PC-9 (cell line): Measurements from ENCODE around the gene PAX7. TPM values are rescaled to one million over a fixed set of nuclear protein-coding genes. Genes with fewer than 3 reads are reported as not detected.

ENCODE experiments used
- BruUV-seq: library from RNA; stranded (reverse); fragments of 400-500 nt; replicated peaks from 2 replicates; lab custom pipeline; 2021; lab: Mats Ljungman, UMichigan
- CTCF ChIA-PET: fragments of 300-600 bp; sonication (Branson Sonifier 250); formaldehyde crosslinking; loops from one replicate; lab custom pipeline; 2022; ENCODE audit warnings: antibody characterized with exemption; lab: Charles Lee
- POLR2A ChIA-PET: fragments of 300-600 bp; sonication (Branson Sonifier 250); formaldehyde crosslinking; loops from one replicate; lab custom pipeline; 2022; ENCODE audit warnings: antibody characterized with exemption; ENCODE audit not compliant: unreplicated experiment; lab: Charles Lee
- DNase-seq, 2 experiments: peaks; one replicate each; pipeline versions ENCODE4 v3.0.0 to v3.0.0-alpha.2; 2015 to 2022; ENCODE audit warnings: mixed read lengths in 1 of 2
- H2AFZ ChIP-seq: fragments of 200-600 bp; sonication (generic); 2 replicates; pipeline ENCODE4 v1.8.1; 2017; ENCODE audit warnings: antibody characterized with exemption
- H3F3A ChIP-seq: fragments of 200-600 bp; sonication (generic); 2 replicates; pipeline ENCODE4 v1.8.1; 2017; ENCODE audit warnings: antibody characterized with exemption, mild to moderate bottlenecking, low read depth; ENCODE audit not compliant: insufficient read depth
- H3K27ac ChIP-seq: fragments of 200-600 bp; sonication (generic); 2 replicates; pipeline ENCODE4 v1.6.1; 2016; ENCODE audit warnings: mixed run types
- H3K27me3 ChIP-seq: fragments of 200-600 bp; sonication (generic); 2 replicates; pipeline ENCODE4 v1.6.1; 2016; ENCODE audit warnings: low read depth, mixed run types; ENCODE audit not compliant: insufficient read depth
- H3K36me3 ChIP-seq: fragments of 200-600 bp; sonication (generic); 2 replicates; pipeline ENCODE4 v1.6.1; 2016; ENCODE audit warnings: low read depth, mixed run types
- H3K4me1 ChIP-seq: fragments of 200-600 bp; sonication (generic); replicated peaks from 2 replicates; pipeline ENCODE4 v1.6.1; 2016; ENCODE audit warnings: mixed run types; ENCODE audit not compliant: insufficient read depth
- H3K4me2 ChIP-seq: fragments of 200-600 bp; sonication (generic); 2 replicates; pipeline ENCODE4 v1.6.1; 2017; ENCODE audit warnings: mixed run types
- H3K4me3 ChIP-seq: fragments of 200-600 bp; sonication (generic); 2 replicates; pipeline ENCODE4 v1.6.1; 2016; ENCODE audit warnings: mixed run types
- H3K79me2 ChIP-seq: fragments of 200-600 bp; sonication (generic); 2 replicates; pipeline ENCODE4 v1.6.1; 2017; ENCODE audit warnings: low read depth, mixed run types
- H3K9me2 ChIP-seq: fragments of 200-600 bp; sonication (generic); 2 replicates; pipeline ENCODE4 v1.8.1; 2017; ENCODE audit warnings: mild to moderate bottlenecking; ENCODE audit not compliant: insufficient read depth
- H3K9me3 ChIP-seq: fragments of 200-600 bp; sonication (generic); 2 replicates; pipeline ENCODE4 v1.8.1; 2016; ENCODE audit warnings: low read depth; ENCODE audit not compliant: insufficient read depth
- H4K20me1 ChIP-seq: fragments of 200-600 bp; sonication (generic); 2 replicates; pipeline ENCODE4 v1.8.1; 2017; ENCODE audit not compliant: insufficient read depth
- EZH2 ChIP-seq: fragments of 200-600 bp; sonication (generic); IDR thresholded peaks from 2 replicates; pipeline ENCODE4 v1.8.0; 2017; ENCODE audit warnings: antibody characterized with exemption, low read depth
- intact Hi-C: fragments of 100-400 bp; cut with micrococcal nuclease; formaldehyde crosslinking; loops from one replicate; pipeline ENCODE4 v1.10.0; 2022; ENCODE audit not compliant: unreplicated experiment
- total RNA-seq: library from RNA; stranded (reverse); gene quantifications from 2 replicates; pipeline ENCODE4 v1.2.3, GENCODE V29; 2021
- TF ChIP-seq, protein P1 (sequence below): fragments of 200-600 bp; sonication (generic); conservative IDR thresholded peaks from 2 replicates; pipeline ENCODE4 v1.6.1; 2017; ENCODE audit warnings: mixed run types, antibody characterized with exemption, mild to moderate bottlenecking, moderate library complexity

Gene PAX7
- total RNA-seq, 1 experiment from 2014 or later: not detected

- Histone ChIP-seq H3K27ac (no peak overlapping the region), H2AFZ (no peak overlapping the region), H3K9me2 (no peaks in the 10 kb centered on the region), H3K36me3 (no peaks in the 10 kb centered on the region), H3F3A (no peaks in the 10 kb centered on the region), H3K27me3 (peaks cover 61% of the 10 kb centered on the region), H3K79me2 (no peaks in the 10 kb centered on the region), H3K4me1 (no peaks in the 10 kb centered on the region), H4K20me1 (no peaks in the 10 kb centered on the region), H3K4me3 (no peak overlapping the region), H3K4me2 (no peak overlapping the region), H3K9me3 (no peaks in the 10 kb centered on the region)
- no TSS peak for BruUV-seq
- no peak for TF ChIP-seq EZH2
- TF ChIP-seq, protein P1, sequence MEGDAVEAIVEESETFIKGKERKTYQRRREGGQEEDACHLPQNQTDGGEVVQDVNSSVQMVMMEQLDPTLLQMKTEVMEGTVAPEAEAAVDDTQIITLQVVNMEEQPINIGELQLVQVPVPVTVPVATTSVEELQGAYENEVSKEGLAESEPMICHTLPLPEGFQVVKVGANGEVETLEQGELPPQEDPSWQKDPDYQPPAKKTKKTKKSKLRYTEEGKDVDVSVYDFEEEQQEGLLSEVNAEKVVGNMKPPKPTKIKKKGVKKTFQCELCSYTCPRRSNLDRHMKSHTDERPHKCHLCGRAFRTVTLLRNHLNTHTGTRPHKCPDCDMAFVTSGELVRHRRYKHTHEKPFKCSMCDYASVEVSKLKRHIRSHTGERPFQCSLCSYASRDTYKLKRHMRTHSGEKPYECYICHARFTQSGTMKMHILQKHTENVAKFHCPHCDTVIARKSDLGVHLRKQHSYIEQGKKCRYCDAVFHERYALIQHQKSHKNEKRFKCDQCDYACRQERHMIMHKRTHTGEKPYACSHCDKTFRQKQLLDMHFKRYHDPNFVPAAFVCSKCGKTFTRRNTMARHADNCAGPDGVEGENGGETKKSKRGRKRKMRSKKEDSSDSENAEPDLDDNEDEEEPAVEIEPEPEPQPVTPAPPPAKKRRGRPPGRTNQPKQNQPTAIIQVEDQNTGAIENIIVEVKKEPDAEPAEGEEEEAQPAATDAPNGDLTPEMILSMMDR: no peak
- CTCF ChIA-PET: no interaction called here
- intact Hi-C loops: no loop called here
- DNase-seq: no peak
- POLR2A ChIA-PET: interaction anchor here (0.7 kb wide), 1 partner anchor 70 kb away, joined by 3 read pairs; no protein-coding TSS in a partner anchor
These were observed 83.9 kb downstream of the PAX7 start for GRCh38 chr1:18714404-18715175.

GRCh38 chr1:18716112-18716784, 85.6 kb downstream of the PAX7 start:
- H2AFZ ChIP-seq: no peak overlapping the region
- DNase-seq: no peak
- TF ChIP-seq, protein P1: no peak
- no peak for TF ChIP-seq EZH2
- H3K79me2 ChIP-seq: no peaks in the 10 kb centered on the region
- H3K27me3 ChIP-seq: peaks cover 62% of the 10 kb centered on the region
- H3K9me3 ChIP-seq: no peaks in the 10 kb centered on the region
- H3F3A ChIP-seq: no peaks in the 10 kb centered on the region
- no TSS peak for BruUV-seq
- no peaks in the 10 kb centered on the region for H4K20me1 ChIP-seq
- H3K9me2 ChIP-seq: no peaks in the 10 kb centered on the region
- intact Hi-C loops: no loop called here
- H3K4me1 ChIP-seq: no peaks in the 10 kb centered on the region
- no peaks in the 10 kb centered on the region for H3K36me3 ChIP-seq
- H3K27ac ChIP-seq: no peak overlapping the region
- no peak overlapping the region for H3K4me2 ChIP-seq
- H3K4me3 ChIP-seq: no peak overlapping the region
- CTCF ChIA-PET: no interaction called here
- POLR2A ChIA-PET: no interaction called here

DNA sequence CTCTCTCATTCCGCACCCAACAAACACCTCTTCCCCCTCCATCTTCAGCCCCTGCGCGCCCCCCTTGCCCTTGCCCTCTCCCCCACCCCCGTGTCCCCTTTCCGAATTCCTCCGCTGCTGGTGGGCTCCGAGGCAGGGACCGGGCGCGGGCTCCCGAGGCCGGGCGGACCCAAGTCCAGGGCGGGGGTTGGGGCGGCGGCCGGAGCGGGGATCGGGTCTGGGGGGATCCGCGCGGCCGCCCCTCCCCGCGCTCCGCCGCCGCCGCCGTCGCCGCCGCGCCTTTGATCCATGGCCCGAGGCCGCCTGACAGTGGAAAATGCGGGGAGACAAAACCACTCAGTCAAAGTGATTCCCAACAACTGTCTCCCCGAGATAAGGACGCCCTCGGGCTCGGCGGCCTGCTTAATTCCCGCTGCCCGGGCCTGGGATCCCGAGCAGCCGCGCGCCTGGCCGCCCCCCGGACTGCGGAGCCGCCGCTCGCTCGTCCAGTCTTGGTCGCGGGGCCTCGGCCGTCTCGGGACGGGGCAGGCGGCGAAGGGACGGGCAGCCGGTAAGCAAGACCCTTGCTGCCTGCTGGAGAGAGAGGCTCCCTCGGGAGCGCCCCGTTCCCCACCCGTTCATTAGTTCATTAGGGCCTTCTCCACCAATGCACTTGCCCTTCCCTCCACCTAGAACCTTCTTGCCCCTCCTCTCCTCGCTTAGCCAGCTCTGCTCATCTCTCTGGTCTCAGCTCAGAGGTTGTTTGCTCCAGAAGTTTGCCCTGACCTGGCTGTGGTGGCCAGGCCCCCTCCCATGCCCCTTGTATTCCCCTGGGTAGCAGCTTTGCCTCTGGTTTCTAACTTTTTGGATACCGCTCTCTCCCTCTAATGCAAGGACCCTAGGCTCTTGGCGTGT, 86.4 kb downstream of the PAX7 start:
- H3K27me3 ChIP-seq: peaks cover 69% of the 10 kb centered on the region
- no peak for TF ChIP-seq EZH2
- TF ChIP-seq, protein P1: no peak
- no peak overlapping the region for H3K27ac ChIP-seq
- no peak overlapping the region for H3K4me3 ChIP-seq
- intact Hi-C loops: no loop called here
- no peak overlapping the region for H2AFZ ChIP-seq
- no peak overlapping the region for H3K4me2 ChIP-seq
- H3K9me2 ChIP-seq: no peaks in the 10 kb centered on the region
- no peaks in the 10 kb centered on the region for H3K9me3 ChIP-seq
- no peaks in the 10 kb centered on the region for H3K79me2 ChIP-seq
- no TSS peak for BruUV-seq
- ChIA-PET CTCF (no interaction called here), POLR2A (no interaction called here)
- H3K36me3 ChIP-seq: no peaks in the 10 kb centered on the region
- no peak for DNase-seq
- no peaks in the 10 kb centered on the region for H3F3A ChIP-seq
- H4K20me1 ChIP-seq: no peaks in the 10 kb centered on the region
- H3K4me1 ChIP-seq: no peaks in the 10 kb centered on the region
